PC-9 (cell line): Measurements from ENCODE around the gene RPS21. TPM values are rescaled to one million over a fixed set of nuclear protein-coding genes. Genes with fewer than 3 reads are reported as not detected.

Source experiments
- BruUV-seq: library from RNA; stranded (reverse); fragments of 400-500 nt; replicated peaks from 2 replicates; lab custom pipeline; 2021; lab: Mats Ljungman, UMichigan
- CTCF ChIA-PET: fragments of 300-600 bp; sonication (Branson Sonifier 250); formaldehyde crosslinking; loops from one replicate; lab custom pipeline; 2022; ENCODE audit warnings: antibody characterized with exemption; lab: Charles Lee
- POLR2A ChIA-PET: fragments of 300-600 bp; sonication (Branson Sonifier 250); formaldehyde crosslinking; loops from one replicate; lab custom pipeline; 2022; ENCODE audit warnings: antibody characterized with exemption; ENCODE audit not compliant: unreplicated experiment; lab: Charles Lee
- DNase-seq, 2 experiments: peaks; one replicate each; pipeline versions ENCODE4 v3.0.0 to v3.0.0-alpha.2; 2015 to 2022; ENCODE audit warnings: mixed read lengths in 1 of 2
- H2AFZ ChIP-seq: fragments of 200-600 bp; sonication (generic); 2 replicates; pipeline ENCODE4 v1.8.1; 2017; ENCODE audit warnings: antibody characterized with exemption
- H3F3A ChIP-seq: fragments of 200-600 bp; sonication (generic); 2 replicates; pipeline ENCODE4 v1.8.1; 2017; ENCODE audit warnings: antibody characterized with exemption, mild to moderate bottlenecking, low read depth; ENCODE audit not compliant: insufficient read depth
- H3K27ac ChIP-seq: fragments of 200-600 bp; sonication (generic); 2 replicates; pipeline ENCODE4 v1.6.1; 2016; ENCODE audit warnings: mixed run types
- H3K27me3 ChIP-seq: fragments of 200-600 bp; sonication (generic); 2 replicates; pipeline ENCODE4 v1.6.1; 2016; ENCODE audit warnings: low read depth, mixed run types; ENCODE audit not compliant: insufficient read depth
- H3K36me3 ChIP-seq: fragments of 200-600 bp; sonication (generic); 2 replicates; pipeline ENCODE4 v1.6.1; 2016; ENCODE audit warnings: low read depth, mixed run types
- H3K4me1 ChIP-seq: fragments of 200-600 bp; sonication (generic); replicated peaks from 2 replicates; pipeline ENCODE4 v1.6.1; 2016; ENCODE audit warnings: mixed run types; ENCODE audit not compliant: insufficient read depth
- H3K4me2 ChIP-seq: fragments of 200-600 bp; sonication (generic); 2 replicates; pipeline ENCODE4 v1.6.1; 2017; ENCODE audit warnings: mixed run types
- H3K4me3 ChIP-seq: fragments of 200-600 bp; sonication (generic); 2 replicates; pipeline ENCODE4 v1.6.1; 2016; ENCODE audit warnings: mixed run types
- H3K79me2 ChIP-seq: fragments of 200-600 bp; sonication (generic); 2 replicates; pipeline ENCODE4 v1.6.1; 2017; ENCODE audit warnings: low read depth, mixed run types
- H3K9me2 ChIP-seq: fragments of 200-600 bp; sonication (generic); 2 replicates; pipeline ENCODE4 v1.8.1; 2017; ENCODE audit warnings: mild to moderate bottlenecking; ENCODE audit not compliant: insufficient read depth
- H3K9me3 ChIP-seq: fragments of 200-600 bp; sonication (generic); 2 replicates; pipeline ENCODE4 v1.8.1; 2016; ENCODE audit warnings: low read depth; ENCODE audit not compliant: insufficient read depth
- H4K20me1 ChIP-seq: fragments of 200-600 bp; sonication (generic); 2 replicates; pipeline ENCODE4 v1.8.1; 2017; ENCODE audit not compliant: insufficient read depth
- CTCF ChIP-seq: fragments of 200-600 bp; sonication (generic); conservative IDR thresholded peaks from 2 replicates; pipeline ENCODE4 v1.6.1; 2017; ENCODE audit warnings: mixed run types, antibody characterized with exemption, mild to moderate bottlenecking, moderate library complexity
- EZH2 ChIP-seq: fragments of 200-600 bp; sonication (generic); IDR thresholded peaks from 2 replicates; pipeline ENCODE4 v1.8.0; 2017; ENCODE audit warnings: antibody characterized with exemption, low read depth
- intact Hi-C: fragments of 100-400 bp; cut with micrococcal nuclease; formaldehyde crosslinking; loops from one replicate; pipeline ENCODE4 v1.10.0; 2022; ENCODE audit not compliant: unreplicated experiment
- total RNA-seq: library from RNA; stranded (reverse); gene quantifications from 2 replicates; pipeline ENCODE4 v1.2.3, GENCODE V29; 2021

RPS21 gene
- total RNA-seq, 1 experiment from 2014 or later, result 2,275 TPM

GRCh38 chr20:62354031-62354808 lies 32.7 kb upstream of the RPS21 start:
- H3K4me3 ChIP-seq, result no peak overlapping the region
- peaks cover 88% of the 10 kb centered on the region for H3K79me2 ChIP-seq
- peaks cover 8% of the 10 kb centered on the region for H3K36me3 ChIP-seq
- ChIA-PET CTCF (no interaction called here), POLR2A (interaction anchor here (0.6 kb wide), 1 partner anchor 12 kb away, joined by 3 read pairs; no protein-coding TSS in a partner anchor)
- H3K9me2 ChIP-seq, result no peaks in the 10 kb centered on the region
- no TSS peak for BruUV-seq
- TF ChIP-seq EZH2 (no peak), CTCF (no peak)
- peak overlapping the region; percentile 87 for H3K27ac ChIP-seq
- peak overlapping the region; percentile 91; the same call in 1 of the 2 replicates for H3K4me2 ChIP-seq
- H3K4me1 ChIP-seq, result peaks cover 96% of the 10 kb centered on the region
- peaks cover 79% of the 10 kb centered on the region for H3F3A ChIP-seq
- intact Hi-C loops, result no loop called here
- H2AFZ ChIP-seq, result no peak overlapping the region
- no peaks in the 10 kb centered on the region for H3K27me3 ChIP-seq
- H4K20me1 ChIP-seq, result peaks cover 25% of the 10 kb centered on the region; the same call in 1 of the 2 replicates
- no peak for DNase-seq
- no peaks in the 10 kb centered on the region for H3K9me3 ChIP-seq

- Histone ChIP-seq H3K79me2 (peaks cover 86% of the 10 kb centered on the region), H3K27ac (peak overlapping the region; percentile 86), H4K20me1 (peaks cover 25% of the 10 kb centered on the region; the same call in 1 of the 2 replicates), H3K4me2 (peak overlapping the region; percentile 91), H3K4me1 (peaks cover 96% of the 10 kb centered on the region), H3K27me3 (no peaks in the 10 kb centered on the region), H3F3A (peaks cover 78% of the 10 kb centered on the region), H3K36me3 (peaks cover 8% of the 10 kb centered on the region; the same call in 1 of the 2 replicates), H3K9me2 (no peaks in the 10 kb centered on the region), H2AFZ (no peak overlapping the region), H3K9me3 (no peaks in the 10 kb centered on the region), H3K4me3 (no peak overlapping the region)
- CTCF ChIA-PET, result no interaction called here
- TF ChIP-seq EZH2 (no peak), CTCF (no peak)
- POLR2A ChIA-PET, result no interaction called here
- BruUV-seq, result no TSS peak
- intact Hi-C loops, result loop anchor here (5.0 kb wide), 2 partner anchors 213 to 267 kb away; partner anchors contain the start of genes PSMA7 and SS18L1
- no peak for DNase-seq
Measured at GRCh38 chr20:62354811-62355341, 32.0 kb upstream of the RPS21 start.

- Histone ChIP-seq H3K9me2 (no peaks in the 10 kb centered on the region), H3K4me3 (peak overlapping the region; percentile 8; the same call in 1 of the 2 replicates), H3K79me2 (peaks cover 85% of the 10 kb centered on the region), H3K36me3 (peaks cover 8% of the 10 kb centered on the region; the same call in 1 of the 2 replicates), H3K4me2 (peak overlapping the region; percentile 91), H3F3A (peaks cover 73% of the 10 kb centered on the region), H3K4me1 (peaks cover 92% of the 10 kb centered on the region), H4K20me1 (peaks cover 24% of the 10 kb centered on the region; the same call in 1 of the 2 replicates), H2AFZ (no peak overlapping the region), H3K27ac (peak overlapping the region; percentile 86), H3K27me3 (no peaks in the 10 kb centered on the region), H3K9me3 (no peaks in the 10 kb centered on the region)
- ChIA-PET CTCF (no interaction called here), POLR2A (no interaction called here)
- intact Hi-C loops, result loop anchor here (5.0 kb wide), 2 partner anchors 213 to 267 kb away; partner anchors contain the start of genes PSMA7 and SS18L1
- BruUV-seq, result no TSS peak
- TF ChIP-seq CTCF, result no peak
- peak in 1 of 2 experiments; percentile 68 for DNase-seq
Measured at GRCh38 chr20:62355516-62355877, 31.4 kb upstream of the RPS21 start.
